Lower leg skin (tissue), 3 donors: ENCODE measurements around the gene AP4M1.

Source experiments
- CTCF ChIP-seq, 3 donors: fragments of 450-650 bp; IDR thresholded peaks; one replicate each; pipeline ENCODE4 v1.5.1; 2016; ENCODE audit warnings: antibody characterized with exemption in 3 of 3, mild to moderate bottlenecking in 3 of 3, moderate library complexity in 2 of 3
- POLR2A ChIP-seq, 2 donors: fragments of 450-650 bp; IDR thresholded peaks; one replicate each; pipeline ENCODE4 v1.6.1; 2016 to 2017; ENCODE audit warnings: antibody characterized with exemption in 2 of 2, mild to moderate bottlenecking in 1 of 2, moderate library complexity in 1 of 2

GRCh38 chr7:100124301-100125230 lies 23.1 kb downstream of the AP4M1 start:
- TF ChIP-seq CTCF (IDR thresholded peaks at IDR 0.05) (no peak), POLR2A (IDR thresholded peaks at IDR 0.05) (no peak)
